Measurements from ENCODE around the gene IFT122.

Gene IFT122

DNA sequence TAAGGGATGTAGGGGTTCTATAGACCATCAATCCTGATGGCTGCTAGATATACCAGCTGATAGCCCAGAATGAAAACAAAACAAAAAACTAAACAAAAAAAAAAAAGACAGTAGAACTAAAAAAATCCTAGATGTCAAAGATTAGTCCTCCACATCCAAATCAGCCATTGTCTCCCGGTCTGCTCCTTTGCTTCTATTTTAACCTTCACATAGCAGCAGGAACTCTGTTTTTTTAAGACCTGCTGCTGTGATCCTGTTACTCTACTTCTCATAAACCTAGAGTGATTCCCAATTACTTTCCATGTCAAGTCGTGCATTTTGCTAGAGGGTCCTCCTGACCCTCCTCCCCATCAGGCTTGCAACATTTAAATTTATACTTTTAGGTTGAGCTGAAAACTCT lies 2.5 kb downstream of the IFT122 start:
- no peak for DNase-seq

GRCh38 chr3:129442947-129443346 lies 2.9 kb downstream of the IFT122 start:
- DNase-seq, result no peak

- no peak for DNase-seq
Observed at GRCh38 chr3:129445471-129445870, 5.4 kb downstream of the IFT122 start.

GRCh38 chr3:129446926-129447325 lies 6.9 kb downstream of the IFT122 start:
- DNase-seq, result no peak

- DNase-seq, result no peak
Observed at GRCh38 chr3:129448186-129448895, 8.3 kb downstream of the IFT122 start.

DNA sequence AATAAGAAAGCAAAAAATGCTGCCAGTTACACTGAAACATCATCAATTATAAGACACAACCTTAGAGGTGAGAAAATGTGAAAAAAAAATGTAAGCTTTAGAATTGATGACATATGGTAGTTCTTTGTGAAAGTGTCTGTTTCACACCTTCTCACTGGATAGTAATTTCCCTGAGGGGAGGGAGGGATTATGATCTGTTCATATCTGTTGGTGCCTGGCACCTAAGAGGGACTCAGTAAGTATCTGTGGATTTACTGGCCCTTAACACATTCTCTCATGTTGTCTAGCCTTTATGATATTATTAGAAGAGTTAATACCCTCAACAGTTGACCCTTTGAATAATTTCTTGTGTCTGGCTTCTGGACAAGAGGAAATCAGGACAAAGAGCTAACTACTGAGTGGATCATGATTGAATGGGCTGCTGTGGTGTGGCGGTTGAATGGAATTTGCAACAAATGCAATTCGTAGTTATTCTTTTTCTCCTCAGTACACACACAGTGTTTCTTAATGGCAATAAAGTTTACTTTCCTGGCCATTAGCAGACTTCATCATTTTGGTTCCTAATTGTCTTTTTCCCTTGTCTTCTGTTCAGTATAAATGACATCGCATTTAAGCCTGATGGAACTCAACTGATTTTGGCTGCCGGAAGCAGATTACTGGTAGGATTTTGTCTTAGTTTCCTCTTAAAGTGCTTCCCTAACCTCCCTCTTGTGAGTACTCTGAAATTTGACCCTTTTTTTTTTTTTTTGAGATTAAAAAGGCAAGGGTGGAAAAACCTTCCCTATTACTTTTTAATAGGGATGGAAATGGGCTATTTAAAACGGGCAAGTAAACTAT lies 9.5 kb downstream of the IFT122 start:
- DNase-seq, result no peak

GRCh38 chr3:129453732-129454131 lies 13.7 kb downstream of the IFT122 start:
- no peak for DNase-seq

- no peak for DNase-seq
Observed at GRCh38 chr3:129460155-129460554, 20.1 kb downstream of the IFT122 start.

DNA sequence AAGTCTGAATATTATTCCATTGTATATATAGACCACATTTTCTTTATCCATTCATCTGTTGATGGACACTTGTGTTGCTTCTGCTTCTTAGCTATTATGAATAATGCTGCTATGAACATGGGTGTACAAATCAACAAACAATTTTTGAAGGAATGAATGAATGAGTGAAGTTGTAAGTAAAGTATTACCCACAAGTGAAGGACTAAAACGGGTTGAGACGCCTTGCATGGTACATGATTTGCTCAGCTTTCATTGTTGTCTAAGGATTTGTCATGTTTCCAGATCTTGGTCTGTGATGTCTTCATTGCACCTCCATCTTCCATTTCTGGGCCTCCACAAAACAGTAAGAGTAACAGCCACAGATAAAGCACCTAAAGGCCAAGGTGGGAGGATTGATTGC lies 20.5 kb downstream of the IFT122 start:
- no peak for DNase-seq

- DNase-seq, result no peak
Observed at GRCh38 chr3:129461022-129461421, 21.0 kb downstream of the IFT122 start.

- no peak for DNase-seq
Observed at GRCh38 chr3:129461461-129462146, 21.6 kb downstream of the IFT122 start.

- no peak for DNase-seq
Observed at GRCh38 chr3:129462361-129462968, 22.4 kb downstream of the IFT122 start.

DNA sequence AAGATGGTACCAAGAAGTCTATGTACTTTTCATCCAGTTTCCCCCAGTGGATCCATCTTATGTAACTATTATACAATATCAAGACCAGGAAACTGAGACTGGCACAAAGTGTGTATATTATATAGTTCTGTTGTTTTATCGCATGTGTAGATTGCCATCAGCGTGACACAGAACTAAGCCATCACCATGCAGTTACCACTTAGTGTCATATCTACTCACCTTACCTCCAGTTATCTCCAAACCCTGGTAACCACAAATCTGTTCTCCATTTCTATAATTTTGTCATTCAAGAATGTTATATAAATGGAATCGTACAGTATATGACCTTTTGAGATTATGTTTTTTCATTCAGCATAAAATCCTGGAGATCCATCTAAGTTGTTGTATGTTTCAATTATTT lies 23.1 kb downstream of the IFT122 start:
- DNase-seq, result no peak

GRCh38 chr3:129463716-129464115 lies 23.7 kb downstream of the IFT122 start:
- DNase-seq, result no peak

GRCh38 chr3:129467932-129468331 lies 27.9 kb downstream of the IFT122 start:
- DNase-seq, result no peak

- DNase-seq, result no peak
Observed at GRCh38 chr3:129469026-129469425, 29.0 kb downstream of the IFT122 start.

DNA sequence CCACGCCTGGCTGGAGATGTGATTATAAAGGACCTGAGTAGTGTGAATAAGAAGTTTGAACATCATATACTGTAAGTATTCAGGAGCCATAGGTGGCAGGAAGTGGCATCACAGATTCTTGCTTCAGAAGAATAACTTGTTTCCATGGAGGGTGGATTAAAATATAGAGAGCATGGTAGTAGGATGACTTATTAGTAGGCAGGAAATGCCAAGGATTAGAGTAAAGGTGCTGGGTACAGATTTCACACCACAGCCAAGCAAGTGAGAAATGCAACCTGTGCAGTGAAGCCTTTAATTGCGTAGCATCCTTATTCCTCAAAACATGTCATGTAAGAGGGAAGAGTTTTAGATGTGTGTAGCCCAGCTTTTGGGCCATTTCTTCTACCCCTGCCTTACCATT lies 30.8 kb downstream of the IFT122 start:
- no peak for DNase-seq

- DNase-seq, result no peak
Observed at GRCh38 chr3:129473067-129473768, 33.2 kb downstream of the IFT122 start.

DNA sequence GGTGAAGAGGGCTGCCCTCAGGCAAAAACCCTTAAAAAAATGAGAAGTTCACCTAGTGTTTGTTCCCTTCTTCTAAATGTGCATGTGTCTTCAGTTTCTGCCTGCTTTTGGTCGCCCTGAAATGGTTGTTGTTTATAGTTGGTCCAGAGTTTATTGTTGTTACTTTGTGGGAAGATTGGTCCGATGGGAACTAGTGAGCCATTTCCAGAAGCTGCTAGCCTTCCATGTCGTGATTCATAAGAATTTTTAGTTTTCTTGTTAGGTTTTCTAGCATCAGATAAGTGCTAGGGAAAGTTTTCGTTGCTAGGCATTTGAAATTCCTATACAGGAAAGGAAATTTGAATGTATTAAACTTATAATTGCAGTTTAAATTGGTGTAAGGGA lies 33.7 kb downstream of the IFT122 start:
- DNase-seq, result no peak

GRCh38 chr3:129474984-129475804 lies 35.2 kb downstream of the IFT122 start:
- DNase-seq, result no peak

DNA sequence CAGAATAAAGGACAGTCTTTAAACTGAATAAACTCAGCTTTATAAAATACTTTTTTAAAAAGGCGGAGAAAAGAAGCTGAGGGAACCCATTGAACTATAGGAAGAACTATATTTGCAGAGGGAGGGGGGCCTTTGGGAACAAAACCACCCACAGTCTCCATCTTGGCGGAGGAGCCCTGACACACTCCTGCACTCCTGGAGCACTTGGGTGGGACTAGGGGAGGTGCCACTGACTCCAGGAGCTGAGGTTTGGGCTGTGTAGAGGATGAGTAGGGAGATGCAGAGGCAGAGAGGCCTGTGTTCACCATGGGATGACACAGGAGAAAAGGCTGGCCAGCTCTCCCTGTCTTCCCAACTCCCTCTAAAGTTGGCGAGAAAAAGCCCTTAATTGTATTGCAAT lies 35.8 kb downstream of the IFT122 start:
- DNase-seq, result no peak

GRCh38 chr3:129476586-129476985 lies 36.6 kb downstream of the IFT122 start:
- DNase-seq, result no peak
